Activated naive CD4-positive, alpha-beta T cell treated with anti-CD3 and anti-CD28 coated beads for 36 hours (primary cell): ENCODE data around the gene MYOM3. TPM values are rescaled to one million over a fixed set of nuclear protein-coding genes. Genes with fewer than 3 reads are reported as not detected.
A peak's percentile ranks its signal among the peaks of the same experiment; 100 is the strongest.

Source experiments
- CTCF ChIA-PET: fragments of 350-600 bp; sonication (Branson Sonifier 250); formaldehyde crosslinking; loops from one replicate; lab custom pipeline; 2021; ENCODE audit warnings: antibody characterized with exemption; lab: Charles Lee
- DNase-seq: peaks from one replicate; pipeline ENCODE4 v3.0.0-alpha.2; 2020
- H3K27ac Mint-ChIP-seq: one replicate; pipeline ENCODE4 v1.8.0; 2021; ENCODE audit warnings: mild to moderate bottlenecking, mixed read lengths
- H3K27me3 Mint-ChIP-seq: one replicate; pipeline ENCODE4 v1.8.0; 2021; ENCODE audit warnings: low read depth, mixed read lengths
- H3K36me3 Mint-ChIP-seq: one replicate; pipeline ENCODE4 v1.8.0; 2021; ENCODE audit warnings: low read depth, mixed read lengths
- H3K4me1 Mint-ChIP-seq: one replicate; pipeline ENCODE4 v1.8.0; 2021; ENCODE audit warnings: low read depth, mixed read lengths
- H3K4me3 Mint-ChIP-seq: one replicate; pipeline ENCODE4 v1.8.0; 2021; ENCODE audit warnings: mild to moderate bottlenecking, moderate library complexity, mixed read lengths
- H3K9me3 Mint-ChIP-seq: one replicate; pipeline ENCODE4 v1.8.0; 2021; ENCODE audit warnings: mixed read lengths
- intact Hi-C: fragments of 100-400 bp; cut with micrococcal nuclease; formaldehyde crosslinking; loops from one replicate; pipeline ENCODE4 v1.15.1; 2023
- total RNA-seq, 2 experiments: library from RNA; stranded (reverse); gene quantifications; one replicate each; pipeline ENCODE4 v1.2.3, GENCODE V29; 2021

Gene MYOM3
- total RNA-seq, 2 experiments from 2014 or later, result not detected

GRCh38 chr1:24098102-24098501, 13.8 kb downstream of the MYOM3 start:
- CTCF ChIA-PET, result interaction anchor here (0.6 kb wide), 1 partner anchor 229 kb away, joined by 3 read pairs; no protein-coding TSS in a partner anchor
- DNase-seq, result no peak
- no peak overlapping the region for H3K4me3 Mint-ChIP-seq
- intact Hi-C loops, result no loop called here
- H3K4me1 Mint-ChIP-seq, result no peaks in the 10 kb centered on the region
- no peaks in the 10 kb centered on the region for H3K36me3 Mint-ChIP-seq
- H3K27ac Mint-ChIP-seq, result no peak overlapping the region
- H3K27me3 Mint-ChIP-seq, result no peaks in the 10 kb centered on the region
- no peaks in the 10 kb centered on the region for H3K9me3 Mint-ChIP-seq

GRCh38 chr1:24097663-24098062, 14.3 kb downstream of the MYOM3 start:
- Mint-ChIP-seq H3K27ac (no peak overlapping the region), H3K36me3 (no peaks in the 10 kb centered on the region), H3K4me1 (no peaks in the 10 kb centered on the region), H3K27me3 (no peaks in the 10 kb centered on the region), H3K4me3 (no peak overlapping the region), H3K9me3 (no peaks in the 10 kb centered on the region)
- intact Hi-C loops, result no loop called here
- DNase-seq, result no peak
- CTCF ChIA-PET, result interaction anchor here (0.6 kb wide), 1 partner anchor 229 kb away, joined by 3 read pairs; no protein-coding TSS in a partner anchor

DNA sequence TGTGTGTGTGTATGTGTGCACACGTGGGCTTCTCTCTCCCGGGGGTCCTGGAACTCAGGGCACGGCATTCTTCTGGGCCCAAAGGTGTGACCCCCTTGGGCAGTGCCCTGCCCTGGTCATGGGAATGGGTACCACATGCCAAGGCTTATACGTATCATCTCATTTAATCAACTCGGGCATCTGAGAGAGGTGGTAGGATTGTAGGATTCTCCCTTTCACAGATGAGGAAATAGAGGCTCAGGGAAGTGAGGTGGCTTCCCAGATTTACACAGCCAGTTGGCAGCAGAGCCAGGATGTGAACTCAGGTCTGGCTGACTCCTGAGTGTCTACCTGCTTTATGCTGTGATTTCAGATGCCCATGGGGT, 15.2 kb downstream of the MYOM3 start:
- DNase-seq, result no peak
- H3K27ac Mint-ChIP-seq, result no peak overlapping the region
- intact Hi-C loops, result no loop called here
- H3K27me3 Mint-ChIP-seq, result no peaks in the 10 kb centered on the region
- H3K4me1 Mint-ChIP-seq, result no peaks in the 10 kb centered on the region
- CTCF ChIA-PET, result no interaction called here
- no peaks in the 10 kb centered on the region for H3K36me3 Mint-ChIP-seq
- no peak overlapping the region for H3K4me3 Mint-ChIP-seq
- H3K9me3 Mint-ChIP-seq, result no peaks in the 10 kb centered on the region

DNA sequence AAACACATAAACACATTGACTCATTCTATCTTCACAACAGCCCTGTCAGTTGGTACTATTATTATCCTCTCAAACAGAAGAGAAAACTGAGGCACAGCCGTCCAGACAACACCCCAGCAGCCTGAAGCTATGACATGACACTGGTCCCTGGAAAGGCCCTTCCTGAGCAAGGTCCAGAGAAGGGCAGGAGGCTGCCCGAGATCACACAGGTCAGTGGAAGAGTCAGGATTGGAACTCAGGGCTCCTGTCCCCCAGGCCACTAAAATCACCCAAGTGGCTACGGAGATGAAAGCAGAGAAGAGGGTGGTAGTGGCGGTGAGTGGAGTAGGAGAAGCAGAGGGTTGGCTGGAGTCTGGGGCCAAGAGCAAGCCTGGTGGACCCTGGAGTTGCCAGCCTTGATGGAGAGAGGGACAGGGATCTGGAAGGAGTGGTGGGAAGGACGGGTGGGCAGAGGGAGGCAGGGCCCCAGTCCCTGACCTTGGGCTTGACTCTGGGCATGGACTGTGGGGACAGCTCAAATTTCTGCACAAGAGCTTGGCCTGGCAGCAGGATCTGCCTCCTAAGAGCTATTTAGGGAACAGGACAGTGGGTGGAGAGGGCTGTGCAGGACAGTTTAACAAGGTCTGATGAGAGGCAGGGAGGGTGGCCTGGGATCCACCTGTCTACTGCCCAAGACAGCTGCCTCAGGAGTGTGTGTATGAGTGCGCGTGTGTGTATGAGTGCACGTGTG, 15.8 kb downstream of the MYOM3 start:
- DNase-seq, result no peak
- Mint-ChIP-seq H3K36me3 (no peaks in the 10 kb centered on the region), H3K9me3 (no peaks in the 10 kb centered on the region), H3K27ac (no peak overlapping the region), H3K27me3 (no peaks in the 10 kb centered on the region), H3K4me1 (no peaks in the 10 kb centered on the region), H3K4me3 (no peak overlapping the region)
- CTCF ChIA-PET, result interaction anchor here (0.7 kb wide), 1 partner anchor 1357 kb away, joined by 3 read pairs; no protein-coding TSS in a partner anchor
- intact Hi-C loops, result no loop called here

- Mint-ChIP-seq H3K9me3 (no peaks in the 10 kb centered on the region), H3K36me3 (no peaks in the 10 kb centered on the region), H3K27me3 (no peaks in the 10 kb centered on the region), H3K4me3 (no peak overlapping the region), H3K4me1 (no peaks in the 10 kb centered on the region), H3K27ac (no peak overlapping the region)
- DNase-seq, result no peak
- intact Hi-C loops, result no loop called here
- CTCF ChIA-PET, result no interaction called here
These were observed 16.6 kb downstream of the MYOM3 start for GRCh38 chr1:24095140-24095859.

GRCh38 chr1:24094554-24094953, 17.4 kb downstream of the MYOM3 start:
- no peaks in the 10 kb centered on the region for H3K36me3 Mint-ChIP-seq
- DNase-seq, result no peak
- no peaks in the 10 kb centered on the region for H3K27me3 Mint-ChIP-seq
- no peaks in the 10 kb centered on the region for H3K9me3 Mint-ChIP-seq
- CTCF ChIA-PET, result interaction anchor here (0.7 kb wide), 1 partner anchor 246 kb away, joined by 6 read pairs; no protein-coding TSS in a partner anchor
- no peak overlapping the region for H3K27ac Mint-ChIP-seq
- no peak overlapping the region for H3K4me3 Mint-ChIP-seq
- intact Hi-C loops, result no loop called here
- H3K4me1 Mint-ChIP-seq, result no peaks in the 10 kb centered on the region

DNA sequence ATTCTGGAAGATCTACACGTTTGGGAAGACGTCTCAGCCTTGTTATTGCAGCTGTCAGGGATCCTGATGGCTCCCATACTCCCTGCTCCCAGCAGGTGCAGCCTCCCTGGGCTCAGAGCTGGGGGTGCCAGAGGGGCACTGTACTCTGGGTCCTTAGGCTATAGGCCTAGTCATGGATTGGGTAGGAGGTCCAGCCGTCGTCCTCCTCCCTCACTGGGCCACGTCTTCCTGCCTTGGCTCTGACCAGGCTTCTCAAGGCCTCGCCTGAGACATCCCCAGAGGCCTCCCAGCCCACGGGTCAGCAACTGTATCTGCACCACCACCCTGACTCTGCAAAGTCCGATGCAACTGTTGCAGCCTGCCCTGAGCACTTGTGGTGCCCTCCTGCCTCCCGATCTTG, 18.2 kb downstream of the MYOM3 start:
- no peaks in the 10 kb centered on the region for H3K4me1 Mint-ChIP-seq
- H3K4me3 Mint-ChIP-seq, result no peak overlapping the region
- no peak overlapping the region for H3K27ac Mint-ChIP-seq
- no peaks in the 10 kb centered on the region for H3K9me3 Mint-ChIP-seq
- H3K27me3 Mint-ChIP-seq, result no peaks in the 10 kb centered on the region
- intact Hi-C loops, result no loop called here
- CTCF ChIA-PET, result interaction anchor here (0.7 kb wide), 1 partner anchor 245 kb away, joined by 6 read pairs; no protein-coding TSS in a partner anchor
- no peak for DNase-seq
- H3K36me3 Mint-ChIP-seq, result no peaks in the 10 kb centered on the region

DNA sequence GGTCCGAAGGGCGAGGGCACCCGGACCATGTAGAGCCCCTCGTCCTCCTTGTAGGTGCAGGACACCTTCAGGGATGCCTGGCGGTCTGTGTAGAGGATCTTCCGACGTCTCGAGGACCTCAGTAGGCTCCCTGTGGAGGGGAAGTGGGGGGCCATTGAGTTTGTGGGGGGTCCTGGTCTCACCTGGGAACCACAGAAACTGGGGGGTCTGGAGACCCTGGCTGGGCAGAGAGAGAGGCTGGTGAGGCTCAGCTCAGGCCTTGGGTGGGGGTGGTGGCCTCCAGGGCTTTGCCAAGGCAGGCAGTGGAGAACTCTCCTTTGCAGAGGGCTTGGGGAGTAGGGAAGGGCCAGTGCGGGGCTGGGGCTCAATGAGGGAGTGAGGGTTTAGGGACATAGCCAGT, 19.0 kb downstream of the MYOM3 start:
- CTCF ChIA-PET, result no interaction called here
- H3K9me3 Mint-ChIP-seq, result no peaks in the 10 kb centered on the region
- intact Hi-C loops, result no loop called here
- H3K27ac Mint-ChIP-seq, result no peak overlapping the region
- no peak for DNase-seq
- H3K36me3 Mint-ChIP-seq, result no peaks in the 10 kb centered on the region
- no peaks in the 10 kb centered on the region for H3K27me3 Mint-ChIP-seq
- H3K4me3 Mint-ChIP-seq, result no peak overlapping the region
- no peaks in the 10 kb centered on the region for H3K4me1 Mint-ChIP-seq

- Mint-ChIP-seq H3K4me3 (no peak overlapping the region), H3K36me3 (no peaks in the 10 kb centered on the region), H3K9me3 (no peaks in the 10 kb centered on the region), H3K27ac (no peak overlapping the region), H3K27me3 (no peaks in the 10 kb centered on the region), H3K4me1 (no peaks in the 10 kb centered on the region)
- intact Hi-C loops, result no loop called here
- CTCF ChIA-PET, result no interaction called here
- DNase-seq, result peak; percentile 20
These were observed 19.9 kb downstream of the MYOM3 start for GRCh38 chr1:24091971-24092482.

GRCh38 chr1:24090736-24091135, 21.2 kb downstream of the MYOM3 start:
- no peak for DNase-seq
- H3K36me3 Mint-ChIP-seq, result no peaks in the 10 kb centered on the region
- H3K27me3 Mint-ChIP-seq, result no peaks in the 10 kb centered on the region
- H3K27ac Mint-ChIP-seq, result no peak overlapping the region
- CTCF ChIA-PET, result no interaction called here
- no peaks in the 10 kb centered on the region for H3K9me3 Mint-ChIP-seq
- H3K4me1 Mint-ChIP-seq, result no peaks in the 10 kb centered on the region
- intact Hi-C loops, result no loop called here
- H3K4me3 Mint-ChIP-seq, result no peak overlapping the region

GRCh38 chr1:24089743-24090555, 22.0 kb downstream of the MYOM3 start:
- no peak overlapping the region for H3K27ac Mint-ChIP-seq
- no peaks in the 10 kb centered on the region for H3K36me3 Mint-ChIP-seq
- no peaks in the 10 kb centered on the region for H3K9me3 Mint-ChIP-seq
- CTCF ChIA-PET, result no interaction called here
- no peaks in the 10 kb centered on the region for H3K27me3 Mint-ChIP-seq
- no peaks in the 10 kb centered on the region for H3K4me1 Mint-ChIP-seq
- intact Hi-C loops, result no loop called here
- H3K4me3 Mint-ChIP-seq, result no peak overlapping the region
- DNase-seq, result no peak

GRCh38 chr1:24089027-24089742, 22.8 kb downstream of the MYOM3 start:
- H3K4me3 Mint-ChIP-seq, result no peak overlapping the region
- CTCF ChIA-PET, result no interaction called here

More at GRCh38 chr1:24089027-24089742, 22.8 kb downstream of the MYOM3 start:
- Mint-ChIP-seq H3K9me3 (no peaks in the 10 kb centered on the region), H3K27ac (no peak overlapping the region), H3K4me1 (no peaks in the 10 kb centered on the region), H3K27me3 (no peaks in the 10 kb centered on the region), H3K36me3 (no peaks in the 10 kb centered on the region)
- intact Hi-C loops, result no loop called here
- DNase-seq, result no peak
